Measurements from ENCODE around the gene MACROD2. TPM values are rescaled to one million over a fixed set of nuclear protein-coding genes. Genes with fewer than 3 reads are reported as not detected.

The MACROD2 gene
- total RNA-seq, 2 donors from 2014 or later: 8.3 to 21.8 TPM

- Histone ChIP-seq H3K27ac (no peak overlapping the region), H3K9me3 (no peaks in the 10 kb centered on the region), H3K4me1 (no peaks in the 10 kb centered on the region), H3K36me3 (replicated peaks in 1 of 2; ENCODE audit: insufficient read depth in 1 of 2, low read depth in 2 of 2) (no peaks in the 10 kb centered on the region), H3K4me3 (no peak overlapping the region), H3K27me3 (no peaks in the 10 kb centered on the region)
- WGBS, 2 donors: 73 to 81% methylated on average over 2 of the region's 2 CpGs
- ATAC-seq: no peak
- intact Hi-C loops (cut with DNase I): no loop called here
- TF ChIP-seq, protein P1, sequence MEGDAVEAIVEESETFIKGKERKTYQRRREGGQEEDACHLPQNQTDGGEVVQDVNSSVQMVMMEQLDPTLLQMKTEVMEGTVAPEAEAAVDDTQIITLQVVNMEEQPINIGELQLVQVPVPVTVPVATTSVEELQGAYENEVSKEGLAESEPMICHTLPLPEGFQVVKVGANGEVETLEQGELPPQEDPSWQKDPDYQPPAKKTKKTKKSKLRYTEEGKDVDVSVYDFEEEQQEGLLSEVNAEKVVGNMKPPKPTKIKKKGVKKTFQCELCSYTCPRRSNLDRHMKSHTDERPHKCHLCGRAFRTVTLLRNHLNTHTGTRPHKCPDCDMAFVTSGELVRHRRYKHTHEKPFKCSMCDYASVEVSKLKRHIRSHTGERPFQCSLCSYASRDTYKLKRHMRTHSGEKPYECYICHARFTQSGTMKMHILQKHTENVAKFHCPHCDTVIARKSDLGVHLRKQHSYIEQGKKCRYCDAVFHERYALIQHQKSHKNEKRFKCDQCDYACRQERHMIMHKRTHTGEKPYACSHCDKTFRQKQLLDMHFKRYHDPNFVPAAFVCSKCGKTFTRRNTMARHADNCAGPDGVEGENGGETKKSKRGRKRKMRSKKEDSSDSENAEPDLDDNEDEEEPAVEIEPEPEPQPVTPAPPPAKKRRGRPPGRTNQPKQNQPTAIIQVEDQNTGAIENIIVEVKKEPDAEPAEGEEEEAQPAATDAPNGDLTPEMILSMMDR (IDR thresholded peaks at IDR 0.05): no peak
- no peak for TF ChIP-seq POLR2A (IDR thresholded peaks at IDR 0.05)
- DNase-seq: no peak
Observed at GRCh38 chr20:15682690-15683089, 1687.4 kb downstream of the MACROD2 start.

DNA sequence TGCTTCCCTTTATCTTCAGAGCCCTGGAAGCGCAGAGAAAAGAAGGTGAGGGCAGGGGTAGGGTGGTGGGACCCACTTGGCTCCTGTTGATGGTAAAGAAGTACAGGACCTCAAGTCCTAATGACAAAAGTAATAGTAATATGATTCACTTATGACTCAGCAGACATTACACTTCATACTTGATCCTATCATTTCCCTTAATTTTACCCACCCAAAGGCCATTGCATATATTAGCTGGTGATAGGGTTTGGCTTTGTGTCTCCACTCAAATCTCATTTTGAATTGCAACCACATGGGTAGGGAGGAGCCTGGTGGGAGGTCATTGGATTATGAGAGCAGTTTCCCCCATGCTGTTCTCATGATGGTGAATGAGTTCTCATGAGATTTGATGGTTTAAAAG is 1697.3 kb downstream of the MACROD2 start:
- Histone ChIP-seq H3K4me1 (no peaks in the 10 kb centered on the region), H3K27me3 (no peaks in the 10 kb centered on the region), H3K36me3 (replicated peaks in 1 of 2; ENCODE audit: insufficient read depth in 1 of 2, low read depth in 2 of 2) (no peaks in the 10 kb centered on the region), H3K9me3 (no peaks in the 10 kb centered on the region), H3K27ac (no peak overlapping the region), H3K4me3 (no peak overlapping the region)
- DNase-seq (no peak), ATAC-seq (no peak)
- intact Hi-C loops (cut with DNase I): no loop called here
- WGBS, 2 donors: 93 to 96% methylated on average over 1 of the region's 1 CpG
- TF ChIP-seq, protein P1 (IDR thresholded peaks at IDR 0.05): no peak
- TF ChIP-seq POLR2A (IDR thresholded peaks at IDR 0.05): no peak

DNA sequence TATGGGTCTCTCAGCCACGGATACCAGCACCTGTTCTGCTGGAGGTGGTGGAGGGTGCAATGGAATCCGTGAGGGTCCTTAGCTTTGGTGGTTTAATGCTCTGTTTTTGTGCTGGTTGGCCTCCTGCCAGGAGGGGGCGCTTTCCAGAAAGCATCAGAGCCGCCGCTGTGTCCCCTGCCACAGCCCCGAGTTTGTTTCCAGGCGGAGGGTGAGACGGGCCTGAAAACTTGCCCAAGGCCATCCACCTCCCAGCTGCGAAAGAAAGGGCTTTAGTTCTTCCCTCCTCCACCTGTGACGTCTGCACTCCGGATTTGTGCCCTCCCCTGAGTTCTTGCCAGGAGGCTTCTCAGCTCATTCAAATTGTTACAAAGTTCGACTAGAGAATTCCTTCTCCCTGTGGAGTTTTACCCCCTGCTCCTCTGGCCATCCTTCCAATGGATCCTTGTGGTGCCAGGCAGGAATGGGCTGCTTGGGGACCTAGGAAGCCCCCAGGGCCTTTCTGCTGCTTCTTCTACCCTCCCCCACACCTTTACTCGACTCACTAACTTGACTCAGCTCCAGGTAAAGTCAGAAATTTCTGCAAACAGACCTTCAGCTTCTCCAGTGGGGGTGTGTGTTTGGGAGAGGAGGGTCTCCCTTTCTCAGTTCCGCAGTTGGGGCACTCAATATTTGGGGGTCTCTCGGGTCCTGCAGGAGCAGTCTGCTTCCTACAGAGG is 1704.3 kb downstream of the MACROD2 start:
- DNase-seq: no peak
- no peak overlapping the region for H3K27ac ChIP-seq
- no peaks in the 10 kb centered on the region for H3K9me3 ChIP-seq
- H3K4me3 ChIP-seq: no peak overlapping the region
- no peaks in the 10 kb centered on the region for H3K36me3 ChIP-seq (replicated peaks in 1 of 2; ENCODE audit: insufficient read depth in 1 of 2, low read depth in 2 of 2)
- H3K27me3 ChIP-seq: no peaks in the 10 kb centered on the region
- 72 to 74% methylated on average over 6 to 15 of the region's 15 CpGs for WGBS, 2 donors
- ATAC-seq: no peak
- intact Hi-C loops (cut with DNase I): no loop called here
- H3K4me1 ChIP-seq: no peaks in the 10 kb centered on the region
- TF ChIP-seq, protein P1 (IDR thresholded peaks at IDR 0.05): no peak
- no peak for TF ChIP-seq POLR2A (IDR thresholded peaks at IDR 0.05)

- intact Hi-C loops (cut with DNase I): no loop called here
- Histone ChIP-seq H3K27ac (no peak overlapping the region), H3K4me3 (no peak overlapping the region), H3K27me3 (no peaks in the 10 kb centered on the region), H3K9me3 (no peaks in the 10 kb centered on the region), H3K36me3 (replicated peaks in 1 of 2; ENCODE audit: insufficient read depth in 1 of 2, low read depth in 2 of 2) (no peaks in the 10 kb centered on the region), H3K4me1 (no peaks in the 10 kb centered on the region)
- WGBS, 2 donors: 83 to 88% methylated on average over 15 to 16 of the region's 16 CpGs
- DNase-seq (no peak), ATAC-seq (no peak)
- no peak for TF ChIP-seq POLR2A (IDR thresholded peaks at IDR 0.05)
- TF ChIP-seq, protein P1 (IDR thresholded peaks at IDR 0.05): no peak
Observed at GRCh38 chr20:15700147-15700765, 1704.9 kb downstream of the MACROD2 start.

- WGBS, 2 donors: 64 to 66% methylated on average over 2 of the region's 2 CpGs
Observed at GRCh38 chr20:15702161-15702560, 1706.8 kb downstream of the MACROD2 start.

More at GRCh38 chr20:15702161-15702560, 1706.8 kb downstream of the MACROD2 start:
- Histone ChIP-seq H3K4me1 (no peaks in the 10 kb centered on the region), H3K9me3 (no peaks in the 10 kb centered on the region), H3K36me3 (replicated peaks in 1 of 2; ENCODE audit: insufficient read depth in 1 of 2, low read depth in 2 of 2) (no peaks in the 10 kb centered on the region), H3K4me3 (no peak overlapping the region), H3K27me3 (no peaks in the 10 kb centered on the region), H3K27ac (no peak overlapping the region)
- TF ChIP-seq, protein P1 (IDR thresholded peaks at IDR 0.05): no peak
- no peak for TF ChIP-seq POLR2A (IDR thresholded peaks at IDR 0.05)
- ATAC-seq (no peak), DNase-seq (no peak)
- intact Hi-C loops (cut with DNase I): no loop called here

All from body of pancreas (tissue), 4 donors.